Stomach (tissue), 4 donors: ENCODE data around the gene ETNK2.

ENCODE experiments used
- POLR2AphosphoS5 ChIP-seq, 3 donors: sonication (generic); formaldehyde crosslinking; IDR thresholded peaks; one replicate each; pipeline ENCODE4 v1.6.1; 2016; ENCODE audit warnings: antibody characterized with exemption in 3 of 3
- TF ChIP-seq, protein P1 (sequence below), 7 experiments: fragments of 450-650 bp in 4 of 7; fragments of 200-600 bp in 3 of 7; sonication (generic) in 3 of 7; IDR thresholded peaks; one replicate each; pipeline ENCODE4 v1.5.1; 2016 to 2019; ENCODE audit warnings: antibody characterized with exemption in 7 of 7, control low read depth in 2 of 7, mild to moderate bottlenecking in 1 of 7

DNA sequence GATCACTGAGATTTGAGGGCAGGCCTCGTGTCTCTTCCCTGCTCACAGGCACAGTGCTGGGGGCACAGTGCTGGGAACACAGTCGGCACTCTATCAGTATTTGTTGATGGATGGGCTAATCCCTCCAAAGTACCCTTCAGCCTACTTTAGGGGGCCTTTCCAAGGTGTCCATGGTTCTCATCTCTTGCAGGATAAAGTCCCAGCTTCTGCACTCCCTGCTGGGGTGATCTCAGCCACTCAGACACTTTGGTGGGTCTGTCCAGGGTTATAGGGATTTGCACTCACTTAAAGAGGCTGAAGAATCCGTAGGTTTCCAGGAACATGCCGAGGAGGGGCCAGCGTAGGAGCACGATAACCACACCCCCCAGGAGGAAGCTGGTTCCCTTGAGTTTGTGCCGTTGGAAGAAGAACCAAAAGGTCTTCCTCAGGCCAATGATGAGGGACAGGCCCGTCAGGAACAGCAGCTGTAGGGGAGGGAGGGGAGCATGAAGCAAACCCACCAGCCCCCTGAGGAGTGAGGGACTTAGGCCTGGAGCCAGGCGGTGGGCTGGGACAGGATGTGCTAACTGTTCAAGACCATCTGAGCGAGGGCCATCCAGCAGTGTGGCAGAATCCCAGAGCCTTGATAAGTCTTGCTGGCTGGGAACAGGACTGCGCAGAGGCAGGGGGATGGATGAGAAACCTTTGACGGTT lies 49.6 kb upstream of the ETNK2 start:
- TF ChIP-seq, protein P1, sequence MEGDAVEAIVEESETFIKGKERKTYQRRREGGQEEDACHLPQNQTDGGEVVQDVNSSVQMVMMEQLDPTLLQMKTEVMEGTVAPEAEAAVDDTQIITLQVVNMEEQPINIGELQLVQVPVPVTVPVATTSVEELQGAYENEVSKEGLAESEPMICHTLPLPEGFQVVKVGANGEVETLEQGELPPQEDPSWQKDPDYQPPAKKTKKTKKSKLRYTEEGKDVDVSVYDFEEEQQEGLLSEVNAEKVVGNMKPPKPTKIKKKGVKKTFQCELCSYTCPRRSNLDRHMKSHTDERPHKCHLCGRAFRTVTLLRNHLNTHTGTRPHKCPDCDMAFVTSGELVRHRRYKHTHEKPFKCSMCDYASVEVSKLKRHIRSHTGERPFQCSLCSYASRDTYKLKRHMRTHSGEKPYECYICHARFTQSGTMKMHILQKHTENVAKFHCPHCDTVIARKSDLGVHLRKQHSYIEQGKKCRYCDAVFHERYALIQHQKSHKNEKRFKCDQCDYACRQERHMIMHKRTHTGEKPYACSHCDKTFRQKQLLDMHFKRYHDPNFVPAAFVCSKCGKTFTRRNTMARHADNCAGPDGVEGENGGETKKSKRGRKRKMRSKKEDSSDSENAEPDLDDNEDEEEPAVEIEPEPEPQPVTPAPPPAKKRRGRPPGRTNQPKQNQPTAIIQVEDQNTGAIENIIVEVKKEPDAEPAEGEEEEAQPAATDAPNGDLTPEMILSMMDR (IDR thresholded peaks at IDR 0.05), result no peak
- TF ChIP-seq POLR2AphosphoS5 (IDR thresholded peaks at IDR 0.05), result no peak
